OCI-LY1 (cell line): ENCODE results near the gene HBP1.

Experiments
- CTCF ChIP-seq: fragments of 200-600 bp; sonication (generic), shearing (Covaris generic); IDR thresholded peaks from 2 replicates; pipeline ENCODE4 v1.5.1; 2017; ENCODE audit warnings: mild to moderate bottlenecking, antibody characterized with exemption, low read length, moderate library complexity, mixed read lengths
- EZH2 ChIP-seq: fragments of 200-600 bp; sonication (generic), shearing (Covaris generic); IDR thresholded peaks from 2 replicates; pipeline ENCODE4 v1.8.0; 2017; ENCODE audit warnings: borderline replicate concordance, mixed run types, mild to moderate bottlenecking, antibody characterized with exemption, low read length, moderate library complexity, mixed read lengths

- no peak for TF ChIP-seq CTCF
- TF ChIP-seq EZH2 = no peak
Measured at GRCh38 chr7:107251963-107252362, 83.2 kb downstream of the HBP1 start.
